GM19455 (cell line): ENCODE data around the gene WRAP73.

Experiments
- ATAC-seq: cut with Tn5 transposase; IDR thresholded peaks from one replicate; pipeline ENCODE4 v1.9.1; 2021; ENCODE audit not compliant: unreplicated experiment

Gene WRAP73

GRCh38 chr1:3681898-3682806 is 32.2 kb upstream of the WRAP73 start:
- no peak for ATAC-seq

- no peak for ATAC-seq
Observed at GRCh38 chr1:3681231-3681897, 31.5 kb upstream of the WRAP73 start.

GRCh38 chr1:3680488-3681230 is 30.8 kb upstream of the WRAP73 start:
- ATAC-seq: no peak

- no peak for ATAC-seq
Observed at GRCh38 chr1:3679799-3680453, 30.0 kb upstream of the WRAP73 start.

- no peak for ATAC-seq
Observed at GRCh38 chr1:3679098-3679555, 29.2 kb upstream of the WRAP73 start.

GRCh38 chr1:3678361-3679097 is 28.6 kb upstream of the WRAP73 start:
- no peak for ATAC-seq

GRCh38 chr1:3677484-3677883 is 27.6 kb upstream of the WRAP73 start:
- ATAC-seq: no peak

- peak; percentile 58 for ATAC-seq
Observed at GRCh38 chr1:3676581-3677470, 26.9 kb upstream of the WRAP73 start.

GRCh38 chr1:3675436-3675835 is 25.5 kb upstream of the WRAP73 start:
- ATAC-seq: no peak

- no peak for ATAC-seq
Observed at GRCh38 chr1:3674100-3675094, 24.5 kb upstream of the WRAP73 start.

- ATAC-seq: no peak
Observed at GRCh38 chr1:3673381-3674099, 23.6 kb upstream of the WRAP73 start.

- ATAC-seq: no peak
Observed at GRCh38 chr1:3672971-3673361, 23.1 kb upstream of the WRAP73 start.

- ATAC-seq: no peak
Observed at GRCh38 chr1:3672231-3672970, 22.5 kb upstream of the WRAP73 start.

- ATAC-seq: no peak
Observed at GRCh38 chr1:3671371-3672180, 21.7 kb upstream of the WRAP73 start.

GRCh38 chr1:3670823-3671265 is 20.9 kb upstream of the WRAP73 start:
- ATAC-seq: no peak

- no peak for ATAC-seq
Observed at GRCh38 chr1:3669971-3670431, 20.1 kb upstream of the WRAP73 start.
